Mucosa of rectum (tissue), 2 donors: ENCODE data around the gene GRM7.

Experiments used
- H3K27ac ChIP-seq, 2 donors: one replicate each; pipeline ENCODE4 v1.7.0; 2013; ENCODE audit warnings: inconsistent platforms in 2 of 2, low read depth in 2 of 2, low read length in 2 of 2
- H3K27me3 ChIP-seq, 2 donors: one replicate each; pipeline ENCODE4 v1.7.0; 2013; ENCODE audit warnings: low read length in 2 of 2; ENCODE audit not compliant: control insufficient read depth in 2 of 2, insufficient read depth in 2 of 2
- H3K36me3 ChIP-seq, 2 donors: one replicate each; pipeline ENCODE4 v1.7.0; 2013; ENCODE audit warnings: low read length in 2 of 2; ENCODE audit not compliant: control insufficient read depth in 2 of 2, insufficient read depth in 2 of 2
- H3K4me1 ChIP-seq, 2 donors: one replicate each; pipeline ENCODE4 v1.7.0; 2013; ENCODE audit warnings: low read length in 2 of 2, mild to moderate bottlenecking in 1 of 2; ENCODE audit not compliant: control insufficient read depth in 2 of 2, insufficient read depth in 2 of 2
- H3K4me3 ChIP-seq, 2 donors: one replicate each; pipeline ENCODE4 v1.7.0; 2013; ENCODE audit warnings: low read length in 2 of 2
- H3K9ac ChIP-seq, 2 donors: one replicate each; pipeline ENCODE4 v1.7.0; 2013; ENCODE audit warnings: low read length in 2 of 2, low read depth in 1 of 2, mild to moderate bottlenecking in 1 of 2
- H3K9me3 ChIP-seq, 2 donors: one replicate each; pipeline ENCODE4 v1.7.0; 2013; ENCODE audit warnings: low read length in 2 of 2; ENCODE audit not compliant: control insufficient read depth in 2 of 2
- donor health status: healthy.
- donor health status: Normal muscosa, but diverticular disease.

Gene GRM7

GRCh38 chr3:6962801-6963200 lies 101.9 kb downstream of the GRM7 start:
- no peak overlapping the region for H3K9ac ChIP-seq
- H3K4me1 ChIP-seq = no peaks in the 10 kb centered on the region
- H3K36me3 ChIP-seq = no peaks in the 10 kb centered on the region
- no peaks in the 10 kb centered on the region for H3K9me3 ChIP-seq
- H3K27ac ChIP-seq = no peak overlapping the region
- no peaks in the 10 kb centered on the region for H3K27me3 ChIP-seq
- no peak overlapping the region for H3K4me3 ChIP-seq

- H3K27ac ChIP-seq = no peak overlapping the region
- no peaks in the 10 kb centered on the region for H3K36me3 ChIP-seq
- no peaks in the 10 kb centered on the region for H3K9me3 ChIP-seq
- no peaks in the 10 kb centered on the region for H3K27me3 ChIP-seq
- no peaks in the 10 kb centered on the region for H3K4me1 ChIP-seq
- no peak overlapping the region for H3K4me3 ChIP-seq
- H3K9ac ChIP-seq = no peak overlapping the region
Observed at GRCh38 chr3:6965881-6966280, 105.0 kb downstream of the GRM7 start.

- Histone ChIP-seq H3K4me1 (no peaks in the 10 kb centered on the region), H3K9me3 (peaks cover 0 to 4% of the 10 kb centered on the region in 2 donors), H3K9ac (no peak overlapping the region), H3K27ac (no peak overlapping the region), H3K27me3 (no peaks in the 10 kb centered on the region), H3K36me3 (no peaks in the 10 kb centered on the region), H3K4me3 (no peak overlapping the region)
Observed at GRCh38 chr3:6971933-6972332, 111.0 kb downstream of the GRM7 start.

GRCh38 chr3:6985848-6986247 lies 124.9 kb downstream of the GRM7 start:
- Histone ChIP-seq H3K4me3 (no peak overlapping the region), H3K27me3 (no peaks in the 10 kb centered on the region), H3K9me3 (no peaks in the 10 kb centered on the region), H3K4me1 (no peaks in the 10 kb centered on the region), H3K27ac (no peak overlapping the region), H3K9ac (no peak overlapping the region), H3K36me3 (no peaks in the 10 kb centered on the region)

GRCh38 chr3:6989608-6990291 lies 128.8 kb downstream of the GRM7 start:
- no peaks in the 10 kb centered on the region for H3K9me3 ChIP-seq
- H3K9ac ChIP-seq = no peak overlapping the region
- no peak overlapping the region for H3K27ac ChIP-seq
- H3K36me3 ChIP-seq = no peaks in the 10 kb centered on the region
- H3K27me3 ChIP-seq = no peaks in the 10 kb centered on the region
- H3K4me3 ChIP-seq = no peak overlapping the region
- no peaks in the 10 kb centered on the region for H3K4me1 ChIP-seq

GRCh38 chr3:6994081-6994668 lies 133.3 kb downstream of the GRM7 start:
- Histone ChIP-seq H3K9me3 (no peaks in the 10 kb centered on the region), H3K4me1 (no peaks in the 10 kb centered on the region), H3K36me3 (no peaks in the 10 kb centered on the region), H3K27me3 (no peaks in the 10 kb centered on the region), H3K9ac (no peak overlapping the region), H3K4me3 (no peak overlapping the region), H3K27ac (no peak overlapping the region)

- no peaks in the 10 kb centered on the region for H3K4me1 ChIP-seq
- no peaks in the 10 kb centered on the region for H3K36me3 ChIP-seq
- no peaks in the 10 kb centered on the region for H3K9me3 ChIP-seq
- no peak overlapping the region for H3K4me3 ChIP-seq
- no peak overlapping the region for H3K27ac ChIP-seq
- no peak overlapping the region for H3K9ac ChIP-seq
- no peaks in the 10 kb centered on the region for H3K27me3 ChIP-seq
Observed at GRCh38 chr3:7000501-7000900, 139.6 kb downstream of the GRM7 start.

GRCh38 chr3:7001370-7001769 lies 140.5 kb downstream of the GRM7 start:
- Histone ChIP-seq H3K36me3 (no peaks in the 10 kb centered on the region), H3K9me3 (no peaks in the 10 kb centered on the region), H3K9ac (no peak overlapping the region), H3K4me1 (no peaks in the 10 kb centered on the region), H3K27ac (no peak overlapping the region), H3K27me3 (no peaks in the 10 kb centered on the region), H3K4me3 (no peak overlapping the region)

- no peaks in the 10 kb centered on the region for H3K4me1 ChIP-seq
- H3K27ac ChIP-seq = no peak overlapping the region
- no peaks in the 10 kb centered on the region for H3K27me3 ChIP-seq
- no peak overlapping the region for H3K9ac ChIP-seq
- no peaks in the 10 kb centered on the region for H3K36me3 ChIP-seq
- no peaks in the 10 kb centered on the region for H3K9me3 ChIP-seq
- no peak overlapping the region for H3K4me3 ChIP-seq
Observed at GRCh38 chr3:7015683-7016440, 154.9 kb downstream of the GRM7 start.

- H3K27ac ChIP-seq = no peak overlapping the region
Observed at GRCh38 chr3:7025581-7026300, 164.8 kb downstream of the GRM7 start.

More at GRCh38 chr3:7025581-7026300, 164.8 kb downstream of the GRM7 start:
- H3K9me3 ChIP-seq = no peaks in the 10 kb centered on the region
- H3K9ac ChIP-seq = no peak overlapping the region
- H3K4me3 ChIP-seq = no peak overlapping the region
- H3K27me3 ChIP-seq = no peaks in the 10 kb centered on the region
- no peaks in the 10 kb centered on the region for H3K4me1 ChIP-seq
- no peaks in the 10 kb centered on the region for H3K36me3 ChIP-seq
